ENCODE measurements around the gene ZNF397.
A peak's percentile ranks its signal among the peaks of the same experiment; 100 is the strongest.
"Not testable (repeated sequence)": the region's sequence is repeated elsewhere in the genome, so short reads cannot be mapped to it uniquely, and the experiment has no call there.

The ZNF397 gene

GRCh38 chr18:35219331-35219730 is 21.5 kb upstream of the ZNF397 start:
- not testable (repeated sequence) for H3K4me1 ChIP-seq (ENCODE audit: control insufficient read depth, insufficient read depth, low read length); H3K9me3 ChIP-seq (ENCODE audit: control insufficient read depth, low read length); DNase-seq (ENCODE audit: low read depth); H3K36me3 ChIP-seq (ENCODE audit: control insufficient read depth, insufficient read depth, low read length, severe bottlenecking); H3K9ac ChIP-seq (ENCODE audit: low read length); H3K4me3 ChIP-seq (ENCODE audit: low read length); H3K27me3 ChIP-seq (replicated peaks; ENCODE audit: control insufficient read depth, insufficient read depth, low read length)

DNA sequence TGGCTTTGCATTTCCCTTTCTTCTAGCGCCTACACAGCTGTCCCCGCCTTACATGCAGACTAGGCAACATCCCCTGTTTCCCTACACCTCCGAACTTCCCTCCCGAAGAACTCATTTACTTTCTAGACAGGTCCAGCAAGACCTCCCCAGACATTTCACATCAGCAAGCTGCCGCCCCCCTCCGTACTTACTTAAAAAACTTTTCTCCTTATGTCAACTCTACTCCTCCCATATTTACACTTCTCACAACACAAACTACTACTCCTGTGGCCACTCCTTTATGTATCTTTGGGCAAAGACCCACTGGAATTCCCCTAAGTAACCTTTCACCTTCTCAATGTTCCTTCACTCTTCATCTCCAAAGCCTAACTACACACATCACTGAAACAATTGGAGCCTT is 20.4 kb upstream of the ZNF397 start:
- Histone ChIP-seq H3K4me1 (ENCODE audit: control insufficient read depth, insufficient read depth, low read length) (no peaks in the 10 kb centered on the region), H3K27me3 (replicated peaks; ENCODE audit: control insufficient read depth, insufficient read depth, low read length) (no peaks in the 10 kb centered on the region), H3K9me3 (ENCODE audit: control insufficient read depth, low read length) (no peaks in the 10 kb centered on the region), H3K36me3 (ENCODE audit: control insufficient read depth, insufficient read depth, low read length, severe bottlenecking) (no peaks in the 10 kb centered on the region), H3K4me3 (ENCODE audit: low read length) (no peak overlapping the region), H3K9ac (ENCODE audit: low read length) (no peak overlapping the region)
- DNase-seq (ENCODE audit: low read depth) = no peak

- DNase-seq (ENCODE audit: low read depth) = no peak
- no peak overlapping the region for H3K9ac ChIP-seq (ENCODE audit: low read length)
- no peaks in the 10 kb centered on the region for H3K27me3 ChIP-seq (replicated peaks; ENCODE audit: control insufficient read depth, insufficient read depth, low read length)
- no peaks in the 10 kb centered on the region for H3K9me3 ChIP-seq (ENCODE audit: control insufficient read depth, low read length)
- no peak overlapping the region for H3K4me3 ChIP-seq (ENCODE audit: low read length)
- no peaks in the 10 kb centered on the region for H3K36me3 ChIP-seq (ENCODE audit: control insufficient read depth, insufficient read depth, low read length, severe bottlenecking)
- H3K4me1 ChIP-seq (ENCODE audit: control insufficient read depth, insufficient read depth, low read length) = no peaks in the 10 kb centered on the region
These were observed 17.0 kb upstream of the ZNF397 start for GRCh38 chr18:35223797-35224196.

DNA sequence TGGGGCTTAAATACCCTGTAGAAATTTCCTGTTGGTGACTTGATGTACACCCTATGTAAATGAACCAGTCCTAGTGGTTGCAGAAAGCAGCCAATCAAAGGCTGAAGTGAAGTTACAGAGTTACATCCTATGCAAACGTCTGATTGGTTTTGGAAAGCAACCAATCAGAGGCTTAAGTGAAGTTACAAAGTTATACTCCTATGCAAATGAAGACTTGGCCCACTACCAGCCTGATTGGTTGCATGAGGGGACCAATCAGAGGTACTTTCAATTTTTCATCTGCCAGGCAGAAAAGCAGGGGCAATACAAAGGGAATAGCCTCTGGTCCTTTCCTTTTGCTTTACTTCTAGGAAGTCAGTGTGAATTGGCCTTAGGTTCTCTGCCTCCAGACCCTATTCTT is 13.6 kb upstream of the ZNF397 start:
- Histone ChIP-seq H3K9me3 (ENCODE audit: control insufficient read depth, low read length) (no peaks in the 10 kb centered on the region), H3K9ac (ENCODE audit: low read length) (no peak overlapping the region), H3K4me1 (ENCODE audit: control insufficient read depth, insufficient read depth, low read length) (no peaks in the 10 kb centered on the region), H3K27me3 (replicated peaks; ENCODE audit: control insufficient read depth, insufficient read depth, low read length) (no peaks in the 10 kb centered on the region), H3K4me3 (ENCODE audit: low read length) (no peak overlapping the region), H3K36me3 (ENCODE audit: control insufficient read depth, insufficient read depth, low read length, severe bottlenecking) (no peaks in the 10 kb centered on the region)
- DNase-seq (ENCODE audit: low read depth) = no peak

DNA sequence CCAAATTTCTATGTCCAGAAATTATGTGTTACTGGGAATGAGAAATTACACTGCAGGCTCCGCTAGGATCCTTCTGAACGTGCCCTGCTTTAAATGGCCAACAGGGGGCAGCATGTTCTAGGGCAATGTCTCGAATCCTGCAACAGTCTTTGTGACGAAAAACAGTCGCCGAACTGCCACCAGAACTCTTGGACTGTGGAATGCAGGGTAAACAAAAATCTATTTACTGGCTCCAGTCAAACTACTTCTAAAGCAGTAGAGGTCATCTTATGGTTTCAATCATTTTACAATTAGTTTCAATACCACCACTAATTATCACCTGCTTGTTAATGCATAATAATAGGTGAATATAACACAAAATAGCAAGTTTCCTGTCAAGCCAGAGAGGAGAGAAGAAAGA is 9.8 kb upstream of the ZNF397 start:
- H3K27me3 ChIP-seq (replicated peaks; ENCODE audit: control insufficient read depth, insufficient read depth, low read length) = no peaks in the 10 kb centered on the region
- peak overlapping the region; percentile 55 for H3K9ac ChIP-seq (ENCODE audit: low read length)
- no peaks in the 10 kb centered on the region for H3K9me3 ChIP-seq (ENCODE audit: control insufficient read depth, low read length)
- DNase-seq (ENCODE audit: low read depth) = peak; percentile 92
- peak overlapping the region; percentile 72 for H3K4me3 ChIP-seq (ENCODE audit: low read length)
- no peaks in the 10 kb centered on the region for H3K36me3 ChIP-seq (ENCODE audit: control insufficient read depth, insufficient read depth, low read length, severe bottlenecking)
- H3K4me1 ChIP-seq (ENCODE audit: control insufficient read depth, insufficient read depth, low read length) = no peaks in the 10 kb centered on the region

DNA sequence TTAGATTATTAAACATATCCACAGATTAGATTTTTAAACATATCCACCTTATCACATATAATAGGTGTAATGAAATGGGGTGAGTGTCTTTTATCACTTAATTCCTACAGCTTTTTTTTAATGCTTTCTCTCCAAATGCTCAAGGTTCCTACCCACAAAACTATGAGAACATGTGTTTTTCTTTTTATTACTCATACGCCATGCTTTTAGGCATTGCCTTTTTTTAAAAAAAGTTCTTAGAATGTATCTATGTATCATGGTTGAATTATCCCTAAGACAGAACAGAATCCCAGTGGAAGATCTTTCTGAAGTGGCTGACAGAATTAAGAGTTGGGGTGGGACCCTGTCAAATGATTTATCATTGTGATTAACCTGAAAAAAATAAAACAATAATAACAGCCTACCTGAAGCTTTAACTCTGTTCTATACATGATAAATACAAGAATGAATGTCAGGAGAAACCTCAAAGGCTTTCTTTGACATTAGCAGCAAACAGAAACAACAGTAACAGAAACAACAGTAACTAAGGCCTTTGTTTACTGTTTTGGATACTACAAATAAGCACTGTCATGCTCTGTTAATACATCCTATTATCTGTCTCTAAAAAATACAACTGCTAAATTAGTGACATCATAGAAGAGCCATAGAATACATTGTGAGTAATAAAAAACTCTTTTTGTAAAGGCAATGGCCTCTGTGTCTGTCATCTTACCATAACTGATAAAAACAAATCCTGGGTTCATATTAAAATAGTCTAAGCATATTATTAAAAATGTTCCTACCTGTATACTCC is 4.1 kb upstream of the ZNF397 start:
- Histone ChIP-seq H3K36me3 (ENCODE audit: control insufficient read depth, insufficient read depth, low read length, severe bottlenecking) (no peaks in the 10 kb centered on the region), H3K27me3 (replicated peaks; ENCODE audit: control insufficient read depth, insufficient read depth, low read length) (no peaks in the 10 kb centered on the region), H3K9me3 (ENCODE audit: control insufficient read depth, low read length) (no peaks in the 10 kb centered on the region), H3K4me1 (ENCODE audit: control insufficient read depth, insufficient read depth, low read length) (peaks cover 2% of the 10 kb centered on the region), H3K4me3 (ENCODE audit: low read length) (no peak overlapping the region), H3K9ac (ENCODE audit: low read length) (no peak overlapping the region)
- peak; percentile 41 for DNase-seq (ENCODE audit: low read depth)

DNA sequence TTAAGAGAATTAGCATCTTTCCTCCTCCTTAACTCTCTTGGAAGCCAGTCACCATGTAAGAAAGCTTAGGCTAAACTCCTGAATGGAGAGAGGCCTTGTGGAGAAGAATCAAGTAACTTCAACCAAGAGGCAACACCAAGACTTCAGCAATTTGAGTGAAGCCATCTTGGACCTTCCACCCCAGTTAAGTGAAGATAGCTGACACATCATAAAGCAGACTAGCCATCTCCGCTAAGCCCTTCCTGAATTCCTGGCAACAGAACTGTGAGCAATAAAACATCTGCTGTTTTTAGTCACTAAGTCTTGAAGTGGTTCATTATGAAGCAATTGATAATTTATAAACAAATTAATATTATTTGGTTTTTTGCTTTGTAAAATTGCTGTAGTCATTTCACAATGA is 1.5 kb upstream of the ZNF397 start:
- H3K4me3 ChIP-seq (ENCODE audit: low read length) = no peak overlapping the region
- no peak overlapping the region for H3K9ac ChIP-seq (ENCODE audit: low read length)
- peaks cover 21% of the 10 kb centered on the region for H3K9me3 ChIP-seq (ENCODE audit: control insufficient read depth, low read length)
- H3K27me3 ChIP-seq (replicated peaks; ENCODE audit: control insufficient read depth, insufficient read depth, low read length) = no peaks in the 10 kb centered on the region
- peaks cover 22% of the 10 kb centered on the region for H3K36me3 ChIP-seq (ENCODE audit: control insufficient read depth, insufficient read depth, low read length, severe bottlenecking)
- H3K4me1 ChIP-seq (ENCODE audit: control insufficient read depth, insufficient read depth, low read length) = peaks cover 11% of the 10 kb centered on the region
- no peak for DNase-seq (ENCODE audit: low read depth)

- Histone ChIP-seq H3K4me1 (ENCODE audit: control insufficient read depth, insufficient read depth, low read length) (peaks cover 11% of the 10 kb centered on the region), H3K27me3 (replicated peaks; ENCODE audit: control insufficient read depth, insufficient read depth, low read length) (no peaks in the 10 kb centered on the region), H3K36me3 (ENCODE audit: control insufficient read depth, insufficient read depth, low read length, severe bottlenecking) (peaks cover 42% of the 10 kb centered on the region), H3K9ac (ENCODE audit: low read length) (peak overlapping the region; percentile 93), H3K9me3 (ENCODE audit: control insufficient read depth, low read length) (peaks cover 42% of the 10 kb centered on the region), H3K4me3 (ENCODE audit: low read length) (peak overlapping the region; percentile 91)
- no peak for DNase-seq (ENCODE audit: low read depth)
These were observed 592 bp downstream of the ZNF397 start for GRCh38 chr18:35241448-35241804.

- no peak for DNase-seq (ENCODE audit: low read depth)
- Histone ChIP-seq H3K9ac (ENCODE audit: low read length) (no peak overlapping the region), H3K27me3 (replicated peaks; ENCODE audit: control insufficient read depth, insufficient read depth, low read length) (no peaks in the 10 kb centered on the region), H3K36me3 (ENCODE audit: control insufficient read depth, insufficient read depth, low read length, severe bottlenecking) (peaks cover 52% of the 10 kb centered on the region), H3K9me3 (ENCODE audit: control insufficient read depth, low read length) (peaks cover 52% of the 10 kb centered on the region), H3K4me1 (ENCODE audit: control insufficient read depth, insufficient read depth, low read length) (peaks cover 17% of the 10 kb centered on the region), H3K4me3 (ENCODE audit: low read length) (peak overlapping the region; percentile 91)
These were observed 1.6 kb downstream of the ZNF397 start for GRCh38 chr18:35242426-35242825.

- no peaks in the 10 kb centered on the region for H3K27me3 ChIP-seq (replicated peaks; ENCODE audit: control insufficient read depth, insufficient read depth, low read length)
- H3K9me3 ChIP-seq (ENCODE audit: control insufficient read depth, low read length) = peaks cover 69% of the 10 kb centered on the region
- H3K4me1 ChIP-seq (ENCODE audit: control insufficient read depth, insufficient read depth, low read length) = peaks cover 17% of the 10 kb centered on the region
- H3K4me3 ChIP-seq (ENCODE audit: low read length) = peak overlapping the region; percentile 45
- no peak for DNase-seq (ENCODE audit: low read depth)
- H3K9ac ChIP-seq (ENCODE audit: low read length) = no peak overlapping the region
- H3K36me3 ChIP-seq (ENCODE audit: control insufficient read depth, insufficient read depth, low read length, severe bottlenecking) = peaks cover 69% of the 10 kb centered on the region
These were observed 3.8 kb downstream of the ZNF397 start for GRCh38 chr18:35244671-35245070.

- Histone ChIP-seq H3K27me3 (replicated peaks; ENCODE audit: control insufficient read depth, insufficient read depth, low read length) (no peaks in the 10 kb centered on the region), H3K36me3 (ENCODE audit: control insufficient read depth, insufficient read depth, low read length, severe bottlenecking) (peaks cover 81% of the 10 kb centered on the region), H3K9ac (ENCODE audit: low read length) (no peak overlapping the region), H3K4me1 (ENCODE audit: control insufficient read depth, insufficient read depth, low read length) (peaks cover 17% of the 10 kb centered on the region), H3K9me3 (ENCODE audit: control insufficient read depth, low read length) (peaks cover 80% of the 10 kb centered on the region), H3K4me3 (ENCODE audit: low read length) (peak overlapping the region; percentile 45)
- DNase-seq (ENCODE audit: low read depth) = no peak
These were observed 5.0 kb downstream of the ZNF397 start for GRCh38 chr18:35245719-35246317.

Data from adipocyte (in vitro differentiated cells).